Islet of Langerhans (tissue), 1 donor: ENCODE measurements around the gene GPR34.
"Not testable (repeated sequence)": the region's sequence is repeated elsewhere in the genome, so short reads cannot be mapped to it uniquely, and the experiment has no call there.

Source experiments
- FAIRE-seq: peaks from one replicate; lab custom pipeline; 2011; peaks lifted over from hg19 to GRCh38; lab: Jason Lieb, UNC

GPR34 gene

GRCh38 chrX:41695426-41695825 lies 6.7 kb downstream of the GPR34 start:
- FAIRE-seq, result no peak

- no peak for FAIRE-seq
Measured at GRCh38 chrX:41703574-41704029, 14.8 kb downstream of the GPR34 start.

GRCh38 chrX:41705042-41705441 lies 16.3 kb downstream of the GPR34 start:
- no peak for FAIRE-seq

GRCh38 chrX:41705680-41706374 lies 17.1 kb downstream of the GPR34 start:
- no peak for FAIRE-seq

- FAIRE-seq, result no peak
Measured at GRCh38 chrX:41707218-41707617, 18.4 kb downstream of the GPR34 start.

GRCh38 chrX:41708486-41708885 lies 19.7 kb downstream of the GPR34 start:
- no peak for FAIRE-seq

- no peak for FAIRE-seq
Measured at GRCh38 chrX:41711021-41711667, 22.4 kb downstream of the GPR34 start.

GRCh38 chrX:41716222-41716621 lies 27.4 kb downstream of the GPR34 start:
- FAIRE-seq, result no peak

- no peak for FAIRE-seq
Measured at GRCh38 chrX:41716767-41717473, 28.1 kb downstream of the GPR34 start.

GRCh38 chrX:41718481-41719235 lies 29.9 kb downstream of the GPR34 start:
- no peak for FAIRE-seq

- FAIRE-seq, result not testable (repeated sequence)
Measured at GRCh38 chrX:41719610-41720009, 30.8 kb downstream of the GPR34 start.

- FAIRE-seq, result no peak
Measured at GRCh38 chrX:41720125-41720779, 31.5 kb downstream of the GPR34 start.

- no peak for FAIRE-seq
Measured at GRCh38 chrX:41721590-41721989, 32.8 kb downstream of the GPR34 start.

GRCh38 chrX:41722214-41722613 lies 33.4 kb downstream of the GPR34 start:
- no peak for FAIRE-seq

GRCh38 chrX:41722816-41723618 lies 34.2 kb downstream of the GPR34 start:
- FAIRE-seq, result peak; percentile 72

- no peak for FAIRE-seq
Measured at GRCh38 chrX:41723826-41724225, 35.1 kb downstream of the GPR34 start, which contains the start of gene GPR82. GPR82 (plus strand) TSS chrX:41724181; CDS start chrX:41727027, 2,846 bp downstream.

- peak; percentile 47 for FAIRE-seq
Measured at GRCh38 chrX:41728125-41728524, 39.4 kb downstream of the GPR34 start.

GRCh38 chrX:41730081-41730480 lies 41.3 kb downstream of the GPR34 start:
- FAIRE-seq, result no peak

- FAIRE-seq, result no peak
Measured at GRCh38 chrX:41732260-41732659, 43.5 kb downstream of the GPR34 start.

- FAIRE-seq, result no peak
Measured at GRCh38 chrX:41733939-41734338, 45.2 kb downstream of the GPR34 start.

GRCh38 chrX:41734530-41734929 lies 45.8 kb downstream of the GPR34 start:
- FAIRE-seq, result no peak
